ENCODE data around the gene SPEG.

The SPEG gene

DNA sequence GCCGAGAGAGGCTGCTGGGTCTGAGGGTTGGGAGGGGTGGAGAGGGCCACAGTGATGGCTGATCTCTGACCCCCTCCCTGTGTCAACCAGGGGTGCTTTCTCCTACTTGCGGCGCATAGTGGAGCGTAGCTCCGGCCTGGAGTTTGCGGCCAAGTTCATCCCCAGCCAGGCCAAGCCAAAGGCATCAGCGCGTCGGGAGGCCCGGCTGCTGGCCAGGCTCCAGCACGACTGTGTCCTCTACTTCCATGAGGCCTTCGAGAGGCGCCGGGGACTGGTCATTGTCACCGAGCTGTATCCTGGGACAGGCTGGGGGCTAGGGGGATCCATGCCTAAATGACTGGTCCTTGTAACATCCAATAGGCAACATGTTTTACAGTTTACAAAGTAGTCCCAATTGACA lies 43.2 kb downstream of the SPEG start:
- Histone ChIP-seq H3K4me3 (ENCODE audit: low read length) (no peak overlapping the region), H3K4me1 (ENCODE audit: control insufficient read depth, low read length) (no peaks in the 10 kb centered on the region), H3K27ac (ENCODE audit: low read depth, low read length) (no peak overlapping the region), H4K20me1 (ENCODE audit: control insufficient read depth, insufficient read depth, low read depth, low read length) (no peaks in the 10 kb centered on the region), H3K9me2 (replicated peaks; ENCODE audit: control insufficient read depth, low read length) (no peaks in the 10 kb centered on the region), H3K9me3 (ENCODE audit: control insufficient read depth, insufficient read depth, low read length) (no peaks in the 10 kb centered on the region), H3K36me3 (ENCODE audit: control insufficient read depth, low read length) (no peaks in the 10 kb centered on the region), H3K4me2 (ENCODE audit: low read length) (no peak overlapping the region), H3K27me3 (ENCODE audit: control insufficient read depth, low read length) (peaks cover 7% of the 10 kb centered on the region), H3K79me2 (ENCODE audit: control insufficient read depth, low read length) (no peaks in the 10 kb centered on the region), H3F3A (ENCODE audit: control insufficient read depth, insufficient read depth) (no peaks in the 10 kb centered on the region)
- TF ChIP-seq EZH2phosphoT487 (IDR thresholded peaks at IDR 0.05; ENCODE audit: borderline replicate concordance, low read length): no peak
- no peak for TF ChIP-seq CTCF (IDR thresholded peaks at IDR 0.05; ENCODE audit: low read depth, low read length, poor library complexity, severe bottlenecking)

DNA sequence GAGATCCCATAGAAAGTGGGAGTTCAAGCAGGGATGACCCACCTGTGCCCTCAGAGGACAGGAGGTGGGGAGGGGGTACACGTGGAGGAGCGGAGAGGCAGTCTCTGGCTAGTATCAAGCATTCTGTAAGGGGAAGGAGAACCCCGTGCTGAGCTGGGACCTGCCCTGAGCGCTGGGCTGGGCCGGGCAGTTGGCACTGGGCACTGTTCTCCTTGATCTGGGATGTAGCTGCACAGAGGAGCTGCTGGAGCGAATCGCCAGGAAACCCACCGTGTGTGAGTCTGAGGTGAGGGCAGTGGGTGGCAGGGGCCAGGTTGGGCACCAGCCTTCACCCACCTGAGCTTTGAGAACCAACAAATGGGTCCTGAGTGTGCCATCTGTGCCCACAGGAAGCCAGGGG lies 44.3 kb downstream of the SPEG start:
- Histone ChIP-seq H3K9me3 (ENCODE audit: control insufficient read depth, insufficient read depth, low read length) (no peaks in the 10 kb centered on the region), H3K79me2 (ENCODE audit: control insufficient read depth, low read length) (no peaks in the 10 kb centered on the region), H3K36me3 (ENCODE audit: control insufficient read depth, low read length) (no peaks in the 10 kb centered on the region), H3K4me3 (ENCODE audit: low read length) (no peak overlapping the region), H4K20me1 (ENCODE audit: control insufficient read depth, insufficient read depth, low read depth, low read length) (no peaks in the 10 kb centered on the region), H3K4me2 (ENCODE audit: low read length) (no peak overlapping the region), H3K9me2 (replicated peaks; ENCODE audit: control insufficient read depth, low read length) (no peaks in the 10 kb centered on the region), H3K27me3 (ENCODE audit: control insufficient read depth, low read length) (peaks cover 13% of the 10 kb centered on the region), H3F3A (ENCODE audit: control insufficient read depth, insufficient read depth) (no peaks in the 10 kb centered on the region), H3K27ac (ENCODE audit: low read depth, low read length) (no peak overlapping the region), H3K4me1 (ENCODE audit: control insufficient read depth, low read length) (no peaks in the 10 kb centered on the region)
- no peak for TF ChIP-seq CTCF (IDR thresholded peaks at IDR 0.05; ENCODE audit: low read depth, low read length, poor library complexity, severe bottlenecking)
- no peak for TF ChIP-seq EZH2phosphoT487 (IDR thresholded peaks at IDR 0.05; ENCODE audit: borderline replicate concordance, low read length)

DNA sequence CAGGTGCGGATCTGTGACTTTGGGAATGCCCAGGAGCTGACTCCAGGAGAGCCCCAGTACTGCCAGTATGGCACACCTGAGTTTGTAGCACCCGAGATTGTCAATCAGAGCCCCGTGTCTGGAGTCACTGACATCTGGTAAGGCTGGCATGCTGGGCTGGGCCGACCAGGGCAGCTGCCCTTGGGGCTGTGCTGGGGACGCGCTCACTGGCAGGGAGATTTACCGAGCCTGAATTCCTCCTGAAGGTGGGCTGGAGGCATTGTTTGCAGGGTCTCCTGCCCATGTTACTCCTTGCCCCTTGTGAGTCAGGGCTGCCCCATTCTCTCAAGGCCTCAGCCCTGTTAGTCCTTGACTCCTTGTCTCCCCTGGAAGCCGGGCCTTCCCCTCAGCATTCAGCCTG lies 45.4 kb downstream of the SPEG start:
- no peaks in the 10 kb centered on the region for H3K9me2 ChIP-seq (replicated peaks; ENCODE audit: control insufficient read depth, low read length)
- H3K4me3 ChIP-seq (ENCODE audit: low read length): no peak overlapping the region
- TF ChIP-seq EZH2phosphoT487 (IDR thresholded peaks at IDR 0.05; ENCODE audit: borderline replicate concordance, low read length) (no peak), CTCF (IDR thresholded peaks at IDR 0.05; ENCODE audit: low read depth, low read length, poor library complexity, severe bottlenecking) (no peak)
- H3F3A ChIP-seq (ENCODE audit: control insufficient read depth, insufficient read depth): no peaks in the 10 kb centered on the region
- no peaks in the 10 kb centered on the region for H3K9me3 ChIP-seq (ENCODE audit: control insufficient read depth, insufficient read depth, low read length)
- H3K27ac ChIP-seq (ENCODE audit: low read depth, low read length): no peak overlapping the region
- H3K27me3 ChIP-seq (ENCODE audit: control insufficient read depth, low read length): peaks cover 19% of the 10 kb centered on the region
- no peaks in the 10 kb centered on the region for H3K36me3 ChIP-seq (ENCODE audit: control insufficient read depth, low read length)
- H3K79me2 ChIP-seq (ENCODE audit: control insufficient read depth, low read length): no peaks in the 10 kb centered on the region
- H3K4me1 ChIP-seq (ENCODE audit: control insufficient read depth, low read length): no peaks in the 10 kb centered on the region
- no peak overlapping the region for H3K4me2 ChIP-seq (ENCODE audit: low read length)
- no peaks in the 10 kb centered on the region for H4K20me1 ChIP-seq (ENCODE audit: control insufficient read depth, insufficient read depth, low read depth, low read length)

Data from DOHH2 (cell line).